HG03095 (cell line): ENCODE data around the gene WDR38.
A peak's percentile ranks its signal among the peaks of the same experiment; 100 is the strongest.

ENCODE experiments used
- ATAC-seq: cut with Tn5 transposase; IDR thresholded peaks from one replicate; pipeline ENCODE4 v1.9.1; 2021; ENCODE audit warnings: moderate library complexity; ENCODE audit not compliant: unreplicated experiment

The WDR38 gene

GRCh38 chr9:124855944-124856765 lies 2.9 kb downstream of the WDR38 start:
- ATAC-seq: no peak

GRCh38 chr9:124857533-124858162 lies 4.4 kb downstream of the WDR38 start:
- ATAC-seq: no peak

- no peak for ATAC-seq
Observed at GRCh38 chr9:124858330-124859046, 5.2 kb downstream of the WDR38 start.

- ATAC-seq: no peak
Observed at GRCh38 chr9:124859803-124860581, 6.7 kb downstream of the WDR38 start.

- no peak for ATAC-seq
Observed at GRCh38 chr9:124860582-124861341, 7.5 kb downstream of the WDR38 start.

- ATAC-seq: peak; percentile 86
Observed at GRCh38 chr9:124861342-124862229, 8.3 kb downstream of the WDR38 start, which contains the start of the genes ARPC5L and RPL35. TSS of gene ARPC5L (plus strand) at chr9:124862130. CDS start at chr9:124869291, 7,161 bp downstream. TSS of gene RPL35 (minus strand) at chr9:124861957. CDS start at chr9:124861912, 45 bp downstream.

GRCh38 chr9:124863371-124863871 lies 10.2 kb downstream of the WDR38 start:
- ATAC-seq: no peak

- ATAC-seq: peak; percentile 50
Observed at GRCh38 chr9:124868511-124869465, 15.5 kb downstream of the WDR38 start.

- ATAC-seq: no peak
Observed at GRCh38 chr9:124869466-124869985, 16.3 kb downstream of the WDR38 start.

GRCh38 chr9:124869986-124870560 lies 16.8 kb downstream of the WDR38 start:
- peak; percentile 42 for ATAC-seq

GRCh38 chr9:124870723-124871122 lies 17.5 kb downstream of the WDR38 start:
- ATAC-seq: no peak

- ATAC-seq: no peak
Observed at GRCh38 chr9:124871156-124871561, 17.9 kb downstream of the WDR38 start.

GRCh38 chr9:124873664-124874063 lies 20.4 kb downstream of the WDR38 start:
- no peak for ATAC-seq

GRCh38 chr9:124875501-124875900 lies 22.2 kb downstream of the WDR38 start:
- ATAC-seq: no peak

GRCh38 chr9:124877021-124877782 lies 23.9 kb downstream of the WDR38 start:
- no peak for ATAC-seq

GRCh38 chr9:124878021-124878420 lies 24.8 kb downstream of the WDR38 start:
- ATAC-seq: no peak
